Endothelial cell of umbilical vein (primary cell): ENCODE data around the gene AGAP2. TPM values are rescaled to one million over a fixed set of nuclear protein-coding genes. Genes with fewer than 3 reads are reported as not detected.
A peak's percentile ranks its signal among the peaks of the same experiment; 100 is the strongest.

Source experiments
- BruUV-seq: library from RNA; stranded (reverse); fragments of 400-500 nt; replicated peaks from 2 replicates; lab custom pipeline; 2021; lab: Mats Ljungman, UMichigan
- CTCF ChIA-PET: fragments of 300-600, 350-600 bp; sonication (Branson Sonifier 250); formaldehyde crosslinking; loops from one replicate; lab custom pipeline; 2021; ENCODE audit warnings: antibody characterized with exemption, inconsistent platforms; lab: Charles Lee
- POLR2A ChIA-PET: fragments of 300-600, 350-600 bp; sonication (Branson Sonifier 250); formaldehyde crosslinking; loops from one replicate; lab custom pipeline; 2021; ENCODE audit warnings: antibody characterized with exemption, inconsistent platforms; lab: Charles Lee
- DNase-seq: peaks from one replicate; pipeline ENCODE4 v3.0.0-alpha.2; 2011; ENCODE audit warnings: low read depth, low spot score
- FAIRE-seq: peaks from 2 replicates; lab custom pipeline; 2011; peaks lifted over from hg19 to GRCh38; lab: Jason Lieb, UNC
- H2AFZ ChIP-seq: 2 replicates; pipeline ENCODE4 v1.6.0; 2012; ENCODE audit warnings: low read depth, low read length, control low read depth, inconsistent platforms
- H3K27ac ChIP-seq: 2 replicates; pipeline ENCODE4 v1.5.1; 2011; ENCODE audit warnings: low read depth, mild to moderate bottlenecking, control low read depth, low read length, moderate library complexity; ENCODE audit not compliant: insufficient read depth
- H3K27me3 ChIP-seq, 2 experiments: 2 replicates each; pipeline versions ENCODE4 v1.6.0 to v1.6.1; 2011; ENCODE audit warnings: low read length in 2 of 2, mixed read lengths in 1 of 2; ENCODE audit not compliant: control insufficient read depth in 2 of 2, insufficient read depth in 2 of 2
- H3K36me3 ChIP-seq, 2 experiments: 2 replicates in 1 of 2; 3 replicates in 1 of 2; pipeline ENCODE4 v1.5.1; 2011; ENCODE audit warnings: low read length in 2 of 2, mild to moderate bottlenecking in 1 of 2, moderate library complexity in 1 of 2; ENCODE audit not compliant: control insufficient read depth in 2 of 2, insufficient read depth in 2 of 2; ENCODE audit errors: extremely low read depth in 1 of 2
- H3K4me1 ChIP-seq: 3 replicates; pipeline ENCODE4 v1.5.1; 2011; ENCODE audit warnings: mild to moderate bottlenecking, low read length; ENCODE audit not compliant: control insufficient read depth, insufficient read depth; ENCODE audit errors: extremely low read depth
- H3K4me2 ChIP-seq: 2 replicates; pipeline ENCODE4 v1.6.1; 2011; ENCODE audit warnings: low read length, control low read depth, mixed read lengths; ENCODE audit not compliant: insufficient read depth
- H3K4me3 ChIP-seq, 3 experiments: fragments of 200-600 bp in 1 of 3; sonication (generic), shearing (Covaris generic) in 1 of 3; replicated peaks in 1 of 3; 2 replicates each; pipeline ENCODE4 v1.5.1; 2011 to 2016; ENCODE audit warnings: control low read depth in 3 of 3, low read length in 3 of 3, mild to moderate bottlenecking in 2 of 3, inconsistent platforms in 1 of 3, low read depth in 1 of 3, moderate library complexity in 1 of 3; ENCODE audit not compliant: insufficient read depth in 1 of 3
- H3K79me2 ChIP-seq: 2 replicates; pipeline ENCODE4 v1.6.0; 2012; ENCODE audit warnings: low read length, inconsistent platforms; ENCODE audit not compliant: control insufficient read depth, insufficient read depth
- H3K9ac ChIP-seq: replicated peaks from 2 replicates; pipeline ENCODE3; 2011; ENCODE audit warnings: low read length, control low read depth; ENCODE audit not compliant: insufficient read depth; ENCODE audit errors: extremely low read depth
- H3K9me1 ChIP-seq: replicated peaks from 3 replicates; pipeline ENCODE4 v1.6.0; 2011; ENCODE audit warnings: mild to moderate bottlenecking, low read length; ENCODE audit not compliant: control insufficient read depth, insufficient read depth; ENCODE audit errors: extremely low read depth
- H3K9me3 ChIP-seq: replicated peaks from 2 replicates; pipeline ENCODE4 v1.5.1; 2012; ENCODE audit warnings: low read length, inconsistent platforms; ENCODE audit not compliant: control insufficient read depth, insufficient read depth
- H4K20me1 ChIP-seq: replicated peaks from 2 replicates; pipeline ENCODE3; 2011; ENCODE audit warnings: mild to moderate bottlenecking, low read length; ENCODE audit not compliant: control insufficient read depth, insufficient read depth; ENCODE audit errors: extremely low read depth
- EZH2 ChIP-seq: IDR thresholded peaks from 2 replicates; pipeline ENCODE4 v1.6.1; 2012; ENCODE audit warnings: borderline replicate concordance, low read depth, mild to moderate bottlenecking, moderate library complexity, low read length, inconsistent platforms; ENCODE audit not compliant: severe bottlenecking
- FOS ChIP-seq: IDR thresholded peaks from 2 replicates; pipeline ENCODE4 v1.6.1; 2011; ENCODE audit warnings: mild to moderate bottlenecking, low read length, moderate library complexity, borderline replicate concordance; ENCODE audit not compliant: insufficient read depth
- GATA2 ChIP-seq: IDR thresholded peaks from 2 replicates; pipeline ENCODE4 v1.7.0; 2011; ENCODE audit warnings: low read depth, mild to moderate bottlenecking, moderate library complexity, mixed read lengths, low read length; ENCODE audit not compliant: insufficient read length, insufficient read depth
- JUN ChIP-seq: IDR thresholded peaks from 2 replicates; pipeline ENCODE4 v1.6.1; 2011; ENCODE audit warnings: borderline replicate concordance, low read depth; ENCODE audit not compliant: insufficient read length, insufficient read depth
- MYC ChIP-seq: IDR thresholded peaks from one replicate; pipeline ENCODE4 v1.6.1; 2011; ENCODE audit warnings: mild to moderate bottlenecking, low read depth, low read length
- POLR2A ChIP-seq: IDR thresholded peaks from 2 replicates; pipeline ENCODE4 v1.6.1; 2012; ENCODE audit warnings: low read depth, mild to moderate bottlenecking, control low read depth, low read length
- POLR2AphosphoS5 ChIP-seq: IDR thresholded peaks from 2 replicates; pipeline ENCODE4 v1.6.1; 2012; ENCODE audit warnings: low read depth, mild to moderate bottlenecking, control low read depth, low read length, moderate library complexity; ENCODE audit not compliant: insufficient read depth
- dilution Hi-C: fragments of 300-500 bp; cut with MboI; formaldehyde crosslinking; loops from one replicate; pipeline ENCODE4 v1.15.0; 2019; ENCODE audit warnings: low sequenced_read_pairs; ENCODE audit not compliant: extremely low pct_ligation_motif_present
- intact Hi-C: fragments of 100-400 bp; cut with micrococcal nuclease; formaldehyde crosslinking; loops from one replicate; pipeline ENCODE4 v1.10.0; 2022
- polyA plus RNA-seq, 4 experiments: library from polyadenylated mRNA; depleted of rRNA in 3 of 4; stranded (reverse) in 3 of 4; unstranded in 1 of 4; fragments of >200 nt; gene quantifications; 2 replicates each; pipeline versions ENCODE4 v1.2.1 to v1.2.3, GENCODE V29; 2011 to 2012; ENCODE audit warnings: missing spikeins in 1 of 4
- total RNA-seq: library from RNA; stranded (reverse); gene quantifications from 2 replicates; pipeline ENCODE4 v1.2.3, GENCODE V29; 2021
- TF ChIP-seq, protein P1 (sequence below): IDR thresholded peaks from 2 replicates; pipeline ENCODE4 v1.6.1; 2011; ENCODE audit not compliant: insufficient read depth, insufficient read length
- TF ChIP-seq, protein P2 (sequence below), 2 donors: IDR thresholded peaks; 1 replicate in 1 of 2; 2 replicates in 1 of 2; pipeline ENCODE4 v1.5.1; 2011; ENCODE audit warnings: low read length in 2 of 2, mild to moderate bottlenecking in 2 of 2, moderate library complexity in 2 of 2, control low read depth in 1 of 2, inconsistent platforms in 1 of 2, low read depth in 1 of 2; ENCODE audit not compliant: insufficient read depth in 1 of 2; ENCODE audit errors: extremely low read depth in 1 of 2

AGAP2 gene
- total and polyA plus RNA-seq, 2 donors (not counting 3 experiments of a cell fraction or from before 2014, with no cell fraction given): 0.04 to 0.24 TPM

DNA sequence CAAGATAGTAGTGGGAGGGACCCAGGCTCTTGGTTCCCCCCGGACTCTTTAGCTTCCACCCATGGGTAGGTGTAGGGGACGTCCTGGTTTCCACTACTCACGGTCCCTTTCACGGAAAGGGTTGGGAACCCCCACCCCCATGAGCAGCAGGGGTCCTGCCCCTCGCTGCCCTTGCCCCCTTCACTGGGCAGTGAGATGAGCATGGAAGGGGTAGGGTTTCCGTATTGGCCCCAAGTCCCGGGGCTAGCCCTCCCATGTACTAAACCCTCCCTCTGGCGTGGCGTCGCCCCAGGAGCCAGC, 12.7 kb downstream of the AGAP2 start:
- no TSS peak for BruUV-seq

More for the DNA sequence above, 12.7 kb downstream of the AGAP2 start:
- no peaks in the 10 kb centered on the region for H3K36me3 ChIP-seq
- DNase-seq: no peak
- H3K9me3 ChIP-seq: no peaks in the 10 kb centered on the region
- no peaks in the 10 kb centered on the region for H3K9me1 ChIP-seq
- no peak overlapping the region for H3K27ac ChIP-seq
- no peaks in the 10 kb centered on the region for H3K79me2 ChIP-seq
- peak overlapping the region in 1 of 3 experiments; percentile 10 for H3K4me3 ChIP-seq
- TF ChIP-seq GATA2 (no peak), POLR2AphosphoS5 (no peak), FOS (no peak), POLR2A (no peak), JUN (no peak), EZH2 (no peak), MYC (no peak)
- TF ChIP-seq, protein P1, sequence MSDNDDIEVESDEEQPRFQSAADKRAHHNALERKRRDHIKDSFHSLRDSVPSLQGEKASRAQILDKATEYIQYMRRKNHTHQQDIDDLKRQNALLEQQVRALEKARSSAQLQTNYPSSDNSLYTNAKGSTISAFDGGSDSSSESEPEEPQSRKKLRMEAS: no peak
- TF ChIP-seq, protein P2, sequence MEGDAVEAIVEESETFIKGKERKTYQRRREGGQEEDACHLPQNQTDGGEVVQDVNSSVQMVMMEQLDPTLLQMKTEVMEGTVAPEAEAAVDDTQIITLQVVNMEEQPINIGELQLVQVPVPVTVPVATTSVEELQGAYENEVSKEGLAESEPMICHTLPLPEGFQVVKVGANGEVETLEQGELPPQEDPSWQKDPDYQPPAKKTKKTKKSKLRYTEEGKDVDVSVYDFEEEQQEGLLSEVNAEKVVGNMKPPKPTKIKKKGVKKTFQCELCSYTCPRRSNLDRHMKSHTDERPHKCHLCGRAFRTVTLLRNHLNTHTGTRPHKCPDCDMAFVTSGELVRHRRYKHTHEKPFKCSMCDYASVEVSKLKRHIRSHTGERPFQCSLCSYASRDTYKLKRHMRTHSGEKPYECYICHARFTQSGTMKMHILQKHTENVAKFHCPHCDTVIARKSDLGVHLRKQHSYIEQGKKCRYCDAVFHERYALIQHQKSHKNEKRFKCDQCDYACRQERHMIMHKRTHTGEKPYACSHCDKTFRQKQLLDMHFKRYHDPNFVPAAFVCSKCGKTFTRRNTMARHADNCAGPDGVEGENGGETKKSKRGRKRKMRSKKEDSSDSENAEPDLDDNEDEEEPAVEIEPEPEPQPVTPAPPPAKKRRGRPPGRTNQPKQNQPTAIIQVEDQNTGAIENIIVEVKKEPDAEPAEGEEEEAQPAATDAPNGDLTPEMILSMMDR (IDR thresholded peaks at IDR 0.05; ENCODE audit: extremely low read depth in 1 of 2, insufficient read depth in 1 of 2, low read depth in 1 of 2, low read length in 2 of 2): no peak
- no peak for FAIRE-seq
- H4K20me1 ChIP-seq: no peaks in the 10 kb centered on the region
- dilution Hi-C loops: no loop called here
- H3K9ac ChIP-seq: no peak overlapping the region
- ChIA-PET POLR2A (interaction anchor here (0.6 kb wide), 1 partner anchor 30 kb away, joined by 3 read pairs; no protein-coding TSS in a partner anchor), CTCF (interaction anchor here (0.7 to 4.6 kb wide), 18 partner anchors 9 to 143 kb away, joined by 3 to 48 read pairs (median 6); partner anchors contain the start of genes AGAP2, ARHGEF25, CDK4 and CYP27B1)
- peaks cover 0 to 3% of the 10 kb centered on the region in 2 experiments for H3K27me3 ChIP-seq
- H3K4me1 ChIP-seq: peaks cover 7% of the 10 kb centered on the region
- peak overlapping the region; percentile 54 for H3K4me2 ChIP-seq
- peak overlapping the region; percentile 56 for H2AFZ ChIP-seq
- intact Hi-C loops: loop anchor here (1.0 kb wide), 4 partner anchors 26 to 180 kb away; partner anchors contain the start of genes CDK4, EEF1AKMT3, METTL1 and OS9
